Measurements from ENCODE around the gene CCDC141. TPM values are rescaled to one million over a fixed set of nuclear protein-coding genes. Genes with fewer than 3 reads are reported as not detected.

Gene CCDC141
- total and polyA plus RNA-seq, 3 donors from 2014 or later: 2.2 to 25.9 (median 17.8) TPM

GRCh38 chr2:178899656-178900055 is 150.3 kb downstream of the CCDC141 start:
- intact Hi-C loops (cut with DNase I; ENCODE audit: low total_unique reads): no loop called here
- Histone ChIP-seq H3K4me3 (no peak overlapping the region), H3K4me1 (no peaks in the 10 kb centered on the region), H3K27ac (no peak overlapping the region), H3K9me3 (no peaks in the 10 kb centered on the region), H3K27me3 (no peaks in the 10 kb centered on the region), H3K36me3 (ENCODE audit: low read depth, missing control alignments) (no peaks in the 10 kb centered on the region)
- DNase-seq: no peak
- TF ChIP-seq POLR2A (IDR thresholded peaks at IDR 0.05): no peak
- TF ChIP-seq, protein P1, sequence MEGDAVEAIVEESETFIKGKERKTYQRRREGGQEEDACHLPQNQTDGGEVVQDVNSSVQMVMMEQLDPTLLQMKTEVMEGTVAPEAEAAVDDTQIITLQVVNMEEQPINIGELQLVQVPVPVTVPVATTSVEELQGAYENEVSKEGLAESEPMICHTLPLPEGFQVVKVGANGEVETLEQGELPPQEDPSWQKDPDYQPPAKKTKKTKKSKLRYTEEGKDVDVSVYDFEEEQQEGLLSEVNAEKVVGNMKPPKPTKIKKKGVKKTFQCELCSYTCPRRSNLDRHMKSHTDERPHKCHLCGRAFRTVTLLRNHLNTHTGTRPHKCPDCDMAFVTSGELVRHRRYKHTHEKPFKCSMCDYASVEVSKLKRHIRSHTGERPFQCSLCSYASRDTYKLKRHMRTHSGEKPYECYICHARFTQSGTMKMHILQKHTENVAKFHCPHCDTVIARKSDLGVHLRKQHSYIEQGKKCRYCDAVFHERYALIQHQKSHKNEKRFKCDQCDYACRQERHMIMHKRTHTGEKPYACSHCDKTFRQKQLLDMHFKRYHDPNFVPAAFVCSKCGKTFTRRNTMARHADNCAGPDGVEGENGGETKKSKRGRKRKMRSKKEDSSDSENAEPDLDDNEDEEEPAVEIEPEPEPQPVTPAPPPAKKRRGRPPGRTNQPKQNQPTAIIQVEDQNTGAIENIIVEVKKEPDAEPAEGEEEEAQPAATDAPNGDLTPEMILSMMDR (IDR thresholded peaks at IDR 0.05): no peak

GRCh38 chr2:178895872-178896271 is 154.1 kb downstream of the CCDC141 start:
- DNase-seq: no peak
- Histone ChIP-seq H3K27me3 (no peaks in the 10 kb centered on the region), H3K4me1 (no peaks in the 10 kb centered on the region), H3K36me3 (ENCODE audit: low read depth, missing control alignments) (no peaks in the 10 kb centered on the region), H3K27ac (no peak overlapping the region), H3K9me3 (no peaks in the 10 kb centered on the region), H3K4me3 (no peak overlapping the region)
- WGBS, 2 donors: 86 to 91% methylated on average over 2 of the region's 2 CpGs
- TF ChIP-seq POLR2A (IDR thresholded peaks at IDR 0.05): no peak
- TF ChIP-seq, protein P1 (IDR thresholded peaks at IDR 0.05): no peak
- intact Hi-C loops (cut with DNase I; ENCODE audit: low total_unique reads): no loop called here

DNA sequence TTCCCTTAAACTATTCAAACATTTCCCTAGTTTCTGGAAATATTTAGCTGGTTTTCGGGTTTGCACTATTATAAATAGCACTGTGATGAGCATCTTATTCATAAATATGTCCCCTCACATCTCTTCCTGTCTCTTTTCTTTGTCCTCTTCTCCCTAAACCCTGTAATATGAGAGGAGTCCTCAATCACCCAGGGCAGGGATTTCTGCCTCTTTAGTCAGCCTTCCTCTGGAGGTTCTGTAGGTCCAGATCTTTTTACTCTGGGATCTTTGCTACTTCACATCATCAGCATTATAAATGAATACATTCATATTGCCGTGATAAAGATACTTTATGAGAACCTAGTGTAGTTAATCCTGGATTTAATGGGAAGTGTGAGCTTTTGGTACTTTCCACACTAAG is 154.8 kb downstream of the CCDC141 start:
- Histone ChIP-seq H3K36me3 (ENCODE audit: low read depth, missing control alignments) (no peaks in the 10 kb centered on the region), H3K9me3 (no peaks in the 10 kb centered on the region), H3K27me3 (no peaks in the 10 kb centered on the region), H3K4me3 (no peak overlapping the region), H3K4me1 (no peaks in the 10 kb centered on the region), H3K27ac (no peak overlapping the region)
- no peak for TF ChIP-seq POLR2A (IDR thresholded peaks at IDR 0.05)
- TF ChIP-seq, protein P1 (IDR thresholded peaks at IDR 0.05): no peak
- intact Hi-C loops (cut with DNase I; ENCODE audit: low total_unique reads): no loop called here
- DNase-seq: no peak
- 76 to 80% methylated on average over 2 of the region's 2 CpGs for WGBS, 2 donors

DNA sequence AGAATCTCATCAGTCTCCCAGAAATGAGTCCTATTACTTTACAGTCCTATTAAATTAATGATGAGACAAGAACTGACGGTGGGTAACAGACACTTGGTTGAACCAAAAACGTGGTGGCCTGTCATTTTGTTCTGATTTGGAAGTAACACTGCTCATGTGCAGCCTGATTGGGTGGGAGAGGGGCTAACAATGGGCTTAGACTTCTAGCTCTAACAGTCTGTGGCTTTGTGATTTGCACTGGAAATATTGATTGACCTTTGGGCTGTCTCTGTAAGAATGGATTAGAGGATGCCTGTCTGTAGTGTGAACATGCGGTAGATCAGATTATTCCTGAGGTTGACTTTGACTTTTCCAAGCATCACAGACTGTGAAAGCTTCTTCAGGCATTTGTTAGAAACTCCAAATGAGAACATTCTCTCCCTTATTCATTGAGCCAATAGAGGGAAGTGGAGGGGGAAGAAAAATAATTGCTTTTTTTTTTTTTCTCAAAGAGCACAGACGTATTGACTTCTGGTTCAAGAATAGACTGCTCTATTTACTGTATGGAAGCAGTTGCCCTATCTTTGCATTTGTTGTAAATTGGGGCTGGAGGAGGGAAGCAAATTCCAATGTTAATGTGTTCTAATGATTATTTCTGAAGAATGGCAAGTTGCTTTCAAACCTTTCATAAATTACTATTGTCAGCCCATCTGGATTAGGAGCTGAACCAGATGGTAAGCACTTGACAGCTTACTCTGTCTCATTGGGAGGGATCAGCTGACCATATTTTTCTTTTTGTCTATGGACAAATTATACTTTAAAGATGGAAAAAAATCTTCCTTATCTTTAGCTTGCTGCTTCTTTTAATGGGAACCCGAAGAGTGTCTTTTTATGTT is 156.9 kb downstream of the CCDC141 start:
- H3K4me1 ChIP-seq: no peaks in the 10 kb centered on the region
- WGBS, 2 donors: 67 to 70% methylated on average over 5 of the region's 5 CpGs
- no peaks in the 10 kb centered on the region for H3K36me3 ChIP-seq (ENCODE audit: low read depth, missing control alignments)
- no peaks in the 10 kb centered on the region for H3K27me3 ChIP-seq
- DNase-seq: no peak
- intact Hi-C loops (cut with DNase I; ENCODE audit: low total_unique reads): no loop called here
- no peak for TF ChIP-seq POLR2A (IDR thresholded peaks at IDR 0.05)
- TF ChIP-seq, protein P1 (IDR thresholded peaks at IDR 0.05): no peak
- no peak overlapping the region for H3K4me3 ChIP-seq
- H3K9me3 ChIP-seq: no peaks in the 10 kb centered on the region
- H3K27ac ChIP-seq: no peak overlapping the region

Measured in testis (tissue), 3 donors.